AG04449 (cell line): ENCODE results near the gene GNAO1.

Experiments used
- CTCF ChIA-PET: fragments of 350-600 bp; formaldehyde crosslinking; extraction: SDS; loops from one replicate; lab custom pipeline; 2021; ENCODE audit warnings: antibody characterized with exemption; lab: Yijun Ruan, JAX
- POLR2A ChIA-PET: fragments of 400-600, 350-600 bp; formaldehyde crosslinking; extraction: SDS; loops from one replicate; lab custom pipeline; 2020; ENCODE audit warnings: antibody characterized with exemption, inconsistent platforms; lab: Yijun Ruan, JAX
- DNase-seq: peaks from one replicate; pipeline ENCODE4 v3.0.0-alpha.2; 2010; ENCODE audit warnings: low read depth, low spot score
- H3K4me3 ChIP-seq: 2 replicates; pipeline ENCODE4 v1.5.1; 2011; ENCODE audit warnings: low read depth, mild to moderate bottlenecking, control low read depth, low read length
- CTCF ChIP-seq: IDR thresholded peaks from one replicate; pipeline ENCODE4 v1.5.1; 2011; ENCODE audit warnings: mild to moderate bottlenecking, moderate library complexity, low read length, control low read depth, inconsistent platforms; ENCODE audit not compliant: insufficient read depth; ENCODE audit errors: missing control alignments

GNAO1 gene

GRCh38 chr16:56163938-56164337, 27.4 kb upstream of the GNAO1 start:
- DNase-seq = no peak
- POLR2A ChIA-PET = no interaction called here
- no peak overlapping the region for H3K4me3 ChIP-seq
- no peak for TF ChIP-seq CTCF
- CTCF ChIA-PET = interaction anchor here (2.9 kb wide), 1 partner anchor 154 kb away, joined by 8 read pairs; no protein-coding TSS in a partner anchor

GRCh38 chr16:56164636-56165035, 26.7 kb upstream of the GNAO1 start:
- no peak for TF ChIP-seq CTCF
- ChIA-PET CTCF (interaction anchor here (2.9 kb wide), 1 partner anchor 154 kb away, joined by 8 read pairs; no protein-coding TSS in a partner anchor), POLR2A (no interaction called here)
- DNase-seq = no peak
- no peak overlapping the region for H3K4me3 ChIP-seq

GRCh38 chr16:56174411-56174810, 16.9 kb upstream of the GNAO1 start:
- ChIA-PET CTCF (no interaction called here), POLR2A (no interaction called here)
- no peak for TF ChIP-seq CTCF
- no peak for DNase-seq
- no peak overlapping the region for H3K4me3 ChIP-seq

GRCh38 chr16:56181401-56181800, 9.9 kb upstream of the GNAO1 start:
- no peak for TF ChIP-seq CTCF
- no peak for DNase-seq
- ChIA-PET POLR2A (no interaction called here), CTCF (no interaction called here)
- no peak overlapping the region for H3K4me3 ChIP-seq

GRCh38 chr16:56183266-56183665, 8.0 kb upstream of the GNAO1 start:
- ChIA-PET POLR2A (no interaction called here), CTCF (no interaction called here)
- H3K4me3 ChIP-seq = no peak overlapping the region
- TF ChIP-seq CTCF = no peak
- no peak for DNase-seq

- no peak for TF ChIP-seq CTCF
- POLR2A ChIA-PET = no interaction called here
- peak overlapping the region; percentile 57 for H3K4me3 ChIP-seq
- no peak for DNase-seq
- CTCF ChIA-PET = no interaction called here
Observed at GRCh38 chr16:56190048-56190676, 1.1 kb upstream of the GNAO1 start.
